ENCODE measurements around the gene TMA7B. TPM values are rescaled to one million over a fixed set of nuclear protein-coding genes. Genes with fewer than 3 reads are reported as not detected.

Gene TMA7B
- total RNA-seq, 2 donors from 2014 or later, result 7.2 to 22.5 TPM

DNA sequence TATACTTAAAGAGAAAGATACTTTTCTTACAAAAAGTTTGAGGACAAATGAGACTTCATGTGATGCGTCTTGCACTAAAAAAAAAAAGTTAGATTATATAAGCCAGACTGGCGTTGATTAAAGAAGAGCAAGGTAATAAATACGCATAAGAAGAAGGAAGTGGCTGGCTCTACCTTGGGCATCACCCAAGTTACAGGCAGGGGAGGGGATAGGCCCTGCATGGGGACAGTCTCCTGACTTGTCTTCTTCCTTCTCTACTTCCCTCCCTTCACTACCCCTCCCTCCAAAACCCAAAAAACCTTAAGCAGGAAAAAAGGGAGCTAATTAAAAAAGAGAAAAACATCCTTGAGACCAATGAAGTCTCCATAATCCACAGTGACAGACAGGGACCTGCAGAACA lies 22.3 kb upstream of the TMA7B start:
- H3K4me1 Mint-ChIP-seq, result peaks cover 85% of the 10 kb centered on the region
- peaks cover 11% of the 10 kb centered on the region for H3K36me3 Mint-ChIP-seq (ENCODE audit: low read depth)
- H3K27ac Mint-ChIP-seq, result no peak overlapping the region
- no peaks in the 10 kb centered on the region for H3K27me3 Mint-ChIP-seq
- ATAC-seq (peak; percentile 72), DNase-seq (peak in 1 of 3 donors; percentile 25)
- H3K9me3 ChIP-seq (ENCODE audit: control insufficient read depth, low read length, poor library complexity, severe bottlenecking), result no peaks in the 10 kb centered on the region
- peak overlapping the region; percentile 75 for H3K4me3 Mint-ChIP-seq

DNA sequence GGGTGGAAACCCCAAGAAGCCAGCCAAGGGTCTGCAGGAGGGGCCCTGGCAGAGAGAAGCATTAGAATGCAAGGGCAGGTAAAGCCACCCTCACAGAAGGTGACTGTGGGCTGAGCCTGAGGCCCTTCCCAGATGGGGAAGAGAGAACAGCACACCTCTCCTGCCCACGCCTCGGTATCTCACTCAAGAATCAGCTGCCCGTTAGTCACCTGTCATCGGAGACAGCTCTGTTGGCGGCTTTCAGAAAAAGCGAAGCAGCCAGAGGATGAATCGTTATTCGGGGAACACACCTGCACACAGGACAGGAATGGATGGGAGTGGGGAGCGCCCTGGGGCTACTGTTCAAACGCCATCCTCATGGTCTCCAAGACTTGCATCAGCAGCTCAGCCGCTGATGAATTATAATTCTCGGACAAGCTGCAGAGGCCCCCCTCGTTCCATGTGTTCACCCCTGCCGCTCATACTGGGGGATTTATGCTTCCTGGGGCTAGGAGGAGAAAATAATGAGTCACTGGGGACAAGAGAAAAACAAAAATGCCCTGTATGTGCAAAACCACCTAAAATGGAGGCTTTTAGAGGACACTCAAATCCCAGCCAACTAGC lies 21.6 kb upstream of the TMA7B start:
- Mint-ChIP-seq H3K27me3 (no peaks in the 10 kb centered on the region), H3K27ac (no peak overlapping the region), H3K4me3 (peak overlapping the region; percentile 75), H3K4me1 (peaks cover 84% of the 10 kb centered on the region), H3K36me3 (ENCODE audit: low read depth) (peaks cover 8% of the 10 kb centered on the region)
- ATAC-seq (peak; percentile 12), DNase-seq (peak in 1 of 3 donors; percentile 23)
- no peaks in the 10 kb centered on the region for H3K9me3 ChIP-seq (ENCODE audit: control insufficient read depth, low read length, poor library complexity, severe bottlenecking)

DNA sequence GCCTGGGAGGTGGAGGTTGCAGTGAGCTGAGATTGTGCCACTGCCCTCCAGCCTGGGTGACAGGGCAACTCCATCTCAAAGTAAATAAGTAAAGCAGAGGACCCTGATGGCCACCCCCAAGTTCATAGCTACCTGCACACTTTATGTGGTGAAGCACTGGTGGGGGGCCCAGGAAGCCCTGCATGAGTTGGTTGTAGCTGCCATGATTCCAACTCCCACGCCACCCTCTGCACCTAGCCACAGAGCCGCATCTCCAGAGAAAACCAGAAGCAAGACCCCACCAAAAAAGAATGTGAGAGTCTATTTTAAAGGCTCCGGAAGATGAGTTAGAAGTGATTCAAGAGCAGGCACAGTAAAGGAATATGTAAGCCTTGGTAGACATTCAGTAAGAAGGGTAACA lies 20.4 kb upstream of the TMA7B start:
- DNase-seq (no peak), ATAC-seq (no peak)
- H3K27me3 Mint-ChIP-seq, result no peaks in the 10 kb centered on the region
- no peak overlapping the region for H3K27ac Mint-ChIP-seq
- peaks cover 8% of the 10 kb centered on the region for H3K36me3 Mint-ChIP-seq (ENCODE audit: low read depth)
- H3K9me3 ChIP-seq (ENCODE audit: control insufficient read depth, low read length, poor library complexity, severe bottlenecking), result no peaks in the 10 kb centered on the region
- peaks cover 85% of the 10 kb centered on the region for H3K4me1 Mint-ChIP-seq
- H3K4me3 Mint-ChIP-seq, result no peak overlapping the region

DNA sequence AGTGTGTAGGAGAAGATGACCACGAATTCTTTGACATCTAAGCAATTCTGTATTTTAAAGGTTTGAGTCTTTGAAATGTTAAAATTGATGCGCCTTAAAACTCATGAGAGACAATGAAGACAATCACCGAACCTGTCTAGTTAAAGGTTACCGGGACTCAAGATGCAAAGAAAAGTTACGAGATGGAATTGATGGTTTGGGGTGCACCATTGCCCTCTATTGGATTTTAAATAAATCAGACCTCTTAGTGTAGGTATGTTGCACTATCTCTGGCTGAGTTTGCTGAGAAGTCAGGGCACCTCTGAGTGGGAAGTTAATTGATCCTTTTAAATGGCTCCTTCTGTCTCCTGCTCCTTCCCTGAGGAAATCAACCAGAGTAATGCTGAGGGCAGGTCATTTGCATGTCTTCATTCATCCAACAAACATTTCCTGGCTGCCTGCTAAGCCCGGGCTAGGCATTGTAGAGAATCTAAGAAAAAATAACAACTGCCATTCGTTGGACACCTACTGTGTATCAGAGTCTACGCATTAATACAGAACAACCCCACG lies 19.4 kb upstream of the TMA7B start:
- Mint-ChIP-seq H3K27me3 (no peaks in the 10 kb centered on the region), H3K4me1 (peaks cover 82% of the 10 kb centered on the region), H3K4me3 (peak overlapping the region; percentile 52), H3K36me3 (ENCODE audit: low read depth) (peaks cover 3% of the 10 kb centered on the region), H3K27ac (no peak overlapping the region)
- ATAC-seq, result peak; percentile 72
- DNase-seq, result no peak
- no peaks in the 10 kb centered on the region for H3K9me3 ChIP-seq (ENCODE audit: control insufficient read depth, low read length, poor library complexity, severe bottlenecking)

DNA sequence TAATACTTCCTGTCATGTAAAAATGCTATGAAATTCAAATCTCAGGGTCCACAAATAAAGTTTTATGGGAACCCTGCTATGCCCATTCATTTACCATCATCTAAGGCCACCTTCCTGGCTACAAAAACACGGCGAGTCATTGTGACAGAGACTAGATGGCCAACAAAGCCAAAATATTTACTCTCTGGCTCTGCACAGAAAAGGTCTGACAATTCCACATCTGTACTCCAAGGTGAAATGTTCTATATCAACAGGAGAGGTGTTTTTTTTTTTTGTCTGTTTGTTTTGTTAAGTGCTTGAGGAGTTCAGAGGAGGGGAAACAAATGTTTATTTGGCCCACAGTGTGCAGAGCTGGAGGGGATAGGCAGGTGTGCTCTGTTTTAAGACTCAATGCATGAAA lies 18.6 kb upstream of the TMA7B start:
- DNase-seq (no peak), ATAC-seq (no peak)
- Mint-ChIP-seq H3K4me3 (no peak overlapping the region), H3K4me1 (peaks cover 75% of the 10 kb centered on the region), H3K27ac (no peak overlapping the region), H3K27me3 (no peaks in the 10 kb centered on the region), H3K36me3 (ENCODE audit: low read depth) (no peaks in the 10 kb centered on the region)
- H3K9me3 ChIP-seq (ENCODE audit: control insufficient read depth, low read length, poor library complexity, severe bottlenecking), result no peaks in the 10 kb centered on the region

DNA sequence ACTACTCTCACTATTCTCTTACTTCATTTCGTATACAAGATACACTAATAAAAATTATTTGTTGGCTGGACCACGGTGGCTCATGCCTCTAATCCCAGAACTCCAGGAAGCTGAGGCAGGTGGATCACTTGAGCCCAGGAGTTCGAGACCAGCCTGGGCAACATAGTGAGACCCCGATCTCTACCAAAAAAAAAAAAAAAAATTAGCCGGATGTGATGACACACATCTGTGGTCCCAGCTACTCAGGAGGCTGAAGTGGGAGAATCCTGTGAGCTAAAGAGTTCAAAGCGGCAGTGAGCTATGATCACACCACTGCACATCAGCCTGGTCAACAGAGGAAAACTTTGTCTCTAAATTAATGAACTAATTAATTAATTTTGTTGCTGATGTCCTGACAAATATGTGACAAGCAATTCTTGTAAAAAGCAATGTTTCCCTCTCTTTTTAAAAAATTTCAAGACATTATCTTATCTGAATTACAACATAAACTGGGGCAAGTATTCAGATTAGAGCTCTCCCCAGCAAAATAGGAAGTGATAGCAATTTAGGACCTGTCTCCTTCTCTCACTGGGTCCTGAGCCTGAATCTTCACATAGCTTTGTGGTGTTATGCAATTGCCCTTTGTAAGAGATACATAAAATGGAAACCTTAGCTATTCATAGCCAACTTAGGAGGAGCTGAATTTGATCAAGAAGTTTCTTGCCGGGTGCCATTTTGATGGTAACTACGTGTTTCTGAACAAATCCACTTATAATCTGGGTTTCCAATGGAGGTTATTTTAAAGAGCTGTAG lies 17.6 kb upstream of the TMA7B start:
- peak overlapping the region; percentile 65 for H3K4me3 Mint-ChIP-seq
- ATAC-seq, result peak; percentile 18

DNA sequence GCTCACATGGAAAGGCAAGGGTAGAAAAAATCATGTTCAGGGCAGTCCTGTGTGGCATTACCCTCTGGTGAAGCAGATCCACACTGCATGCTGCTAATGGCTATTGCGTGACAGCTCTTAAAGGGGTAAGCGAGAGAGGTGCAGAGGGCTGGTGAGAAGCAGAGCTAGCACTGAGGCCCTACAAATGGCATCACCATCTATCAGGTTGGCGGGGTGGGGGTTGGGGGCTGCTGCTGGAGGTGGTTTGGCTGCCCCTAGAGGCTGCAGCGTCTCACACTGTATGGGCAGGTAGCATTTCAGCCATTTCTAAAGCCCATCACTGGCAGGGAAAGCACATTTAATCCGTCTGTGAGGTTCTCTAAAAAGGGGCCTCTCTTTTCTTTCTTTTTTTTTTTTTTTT lies 16.9 kb upstream of the TMA7B start:
- no peak for DNase-seq
- peaks cover 62% of the 10 kb centered on the region for H3K4me1 Mint-ChIP-seq
- no peaks in the 10 kb centered on the region for H3K9me3 ChIP-seq (ENCODE audit: control insufficient read depth, low read length, poor library complexity, severe bottlenecking)
- H3K36me3 Mint-ChIP-seq (ENCODE audit: low read depth), result no peaks in the 10 kb centered on the region
- no peak for ATAC-seq
- no peaks in the 10 kb centered on the region for H3K27me3 Mint-ChIP-seq
- no peak overlapping the region for H3K27ac Mint-ChIP-seq
- peak overlapping the region; percentile 65 for H3K4me3 Mint-ChIP-seq

More for the DNA sequence above, 17.6 kb upstream of the TMA7B start:
- no peak overlapping the region for H3K27ac Mint-ChIP-seq
- H3K27me3 Mint-ChIP-seq, result no peaks in the 10 kb centered on the region
- H3K36me3 Mint-ChIP-seq (ENCODE audit: low read depth), result no peaks in the 10 kb centered on the region
- H3K4me1 Mint-ChIP-seq, result peaks cover 69% of the 10 kb centered on the region
- H3K9me3 ChIP-seq (ENCODE audit: control insufficient read depth, low read length, poor library complexity, severe bottlenecking), result no peaks in the 10 kb centered on the region
- no peak for DNase-seq

DNA sequence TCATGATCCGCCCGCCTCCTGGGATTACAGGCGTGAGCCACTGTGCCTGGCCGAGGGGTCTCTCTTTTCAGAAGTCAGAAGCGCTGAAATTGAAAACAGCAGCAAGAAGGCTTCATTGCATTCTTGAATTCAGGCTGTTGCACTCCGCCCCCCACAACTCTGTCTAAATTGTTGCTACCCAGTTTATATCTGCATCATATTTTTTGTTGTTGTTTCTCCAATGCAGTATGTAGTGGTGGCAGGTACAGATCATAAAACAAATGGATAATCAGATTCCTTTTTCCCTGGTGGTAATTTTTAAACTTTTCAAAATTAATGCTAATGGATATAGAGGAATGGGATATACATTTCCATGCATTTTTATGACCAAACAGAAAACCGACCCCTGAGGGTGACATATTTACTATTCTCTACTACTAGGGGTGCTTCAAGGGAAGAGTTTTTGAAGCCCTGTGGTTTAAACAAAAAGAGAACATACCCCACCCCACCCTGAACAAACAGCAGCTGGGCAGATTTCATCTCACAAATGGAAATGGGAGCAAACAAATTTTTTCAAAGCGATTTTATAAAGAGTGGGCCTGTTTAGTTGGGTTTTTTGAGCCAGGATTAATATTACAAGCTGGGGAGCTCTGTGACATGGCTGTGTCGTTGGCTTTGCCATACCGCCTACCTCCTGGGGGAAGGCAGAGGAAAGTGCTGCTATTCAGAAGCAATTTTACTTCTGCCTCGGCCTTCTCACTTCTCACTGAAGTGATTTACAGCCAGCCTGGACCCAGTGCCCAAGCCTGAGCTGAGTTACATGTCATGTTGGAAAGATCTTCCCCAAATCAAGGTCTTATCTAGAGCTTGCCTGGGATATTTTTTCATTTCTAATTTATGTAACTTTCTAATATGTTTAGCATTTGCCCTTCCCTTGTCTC lies 16.0 kb upstream of the TMA7B start:
- ATAC-seq, result no peak
- Mint-ChIP-seq H3K36me3 (ENCODE audit: low read depth) (peaks cover 8% of the 10 kb centered on the region), H3K4me3 (peak overlapping the region; percentile 55)

DNA sequence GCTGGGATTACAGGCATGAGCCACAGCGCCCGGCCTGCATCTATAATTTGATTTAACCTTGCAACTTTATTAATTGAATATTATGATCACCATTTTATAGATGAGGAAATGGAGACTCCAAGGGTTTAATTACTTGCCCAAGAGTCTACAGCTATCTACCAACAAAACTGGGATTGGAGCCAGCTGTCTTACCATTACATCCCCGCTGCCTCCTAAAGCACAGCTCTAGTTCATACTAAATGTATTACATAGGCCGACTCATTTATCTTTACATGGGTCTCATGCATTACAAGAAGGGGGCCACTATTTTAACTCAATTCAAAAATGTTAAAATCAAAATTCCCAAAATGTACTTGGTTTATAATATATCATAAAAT lies 14.1 kb upstream of the TMA7B start:
- no peaks in the 10 kb centered on the region for H3K27me3 Mint-ChIP-seq
- peaks cover 11% of the 10 kb centered on the region for H3K36me3 Mint-ChIP-seq (ENCODE audit: low read depth)
- no peak overlapping the region for H3K4me3 Mint-ChIP-seq
- no peak for DNase-seq
- H3K27ac Mint-ChIP-seq, result no peak overlapping the region
- peaks cover 67% of the 10 kb centered on the region for H3K4me1 Mint-ChIP-seq
- H3K9me3 ChIP-seq (ENCODE audit: control insufficient read depth, low read length, poor library complexity, severe bottlenecking), result no peaks in the 10 kb centered on the region
- ATAC-seq, result no peak

More for the DNA sequence above, 16.0 kb upstream of the TMA7B start:
- peaks cover 62% of the 10 kb centered on the region for H3K4me1 Mint-ChIP-seq
- no peak overlapping the region for H3K27ac Mint-ChIP-seq
- no peaks in the 10 kb centered on the region for H3K9me3 ChIP-seq (ENCODE audit: control insufficient read depth, low read length, poor library complexity, severe bottlenecking)
- DNase-seq, result no peak
- H3K27me3 Mint-ChIP-seq, result no peaks in the 10 kb centered on the region

DNA sequence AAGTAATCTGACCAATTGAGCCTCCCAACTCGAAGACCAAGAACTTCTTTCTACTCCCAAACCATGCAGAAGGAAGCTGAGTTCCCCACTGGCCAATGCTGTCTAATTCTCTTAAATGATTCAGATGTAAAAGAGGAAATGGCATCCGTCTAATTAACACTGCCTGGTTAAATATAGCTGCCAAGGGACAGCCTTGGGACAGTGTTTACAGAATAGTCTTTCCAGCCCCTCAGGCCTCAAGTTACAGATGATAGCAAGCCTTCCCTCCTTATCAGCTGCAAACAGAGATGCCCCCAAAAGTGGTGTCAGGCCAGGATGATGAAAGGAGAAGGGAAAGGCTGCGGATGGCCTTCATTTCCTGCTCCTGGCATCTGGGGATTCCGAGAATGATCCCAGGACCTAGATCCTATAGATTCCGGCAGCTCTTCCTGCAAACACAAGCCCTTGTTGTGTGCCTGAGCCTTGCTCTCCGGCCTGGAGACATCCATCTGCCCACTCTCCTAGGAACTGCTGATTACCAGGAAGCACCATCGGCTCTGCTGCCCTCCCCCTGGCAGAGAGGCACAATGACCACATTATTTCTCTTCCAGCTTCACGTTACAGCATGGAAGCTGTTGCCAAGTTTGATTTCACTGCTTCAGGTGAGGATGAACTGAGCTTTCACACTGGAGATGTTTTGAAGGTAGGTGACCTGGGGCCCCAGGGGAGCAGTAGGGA lies 13.5 kb upstream of the TMA7B start:
- Mint-ChIP-seq H3K4me3 (peak overlapping the region; percentile 76), H3K27me3 (no peaks in the 10 kb centered on the region), H3K4me1 (peaks cover 69% of the 10 kb centered on the region), H3K36me3 (ENCODE audit: low read depth) (peaks cover 14% of the 10 kb centered on the region), H3K27ac (no peak overlapping the region)
- ATAC-seq (no peak), DNase-seq (no peak)
- H3K9me3 ChIP-seq (ENCODE audit: control insufficient read depth, low read length, poor library complexity, severe bottlenecking), result no peaks in the 10 kb centered on the region

DNA sequence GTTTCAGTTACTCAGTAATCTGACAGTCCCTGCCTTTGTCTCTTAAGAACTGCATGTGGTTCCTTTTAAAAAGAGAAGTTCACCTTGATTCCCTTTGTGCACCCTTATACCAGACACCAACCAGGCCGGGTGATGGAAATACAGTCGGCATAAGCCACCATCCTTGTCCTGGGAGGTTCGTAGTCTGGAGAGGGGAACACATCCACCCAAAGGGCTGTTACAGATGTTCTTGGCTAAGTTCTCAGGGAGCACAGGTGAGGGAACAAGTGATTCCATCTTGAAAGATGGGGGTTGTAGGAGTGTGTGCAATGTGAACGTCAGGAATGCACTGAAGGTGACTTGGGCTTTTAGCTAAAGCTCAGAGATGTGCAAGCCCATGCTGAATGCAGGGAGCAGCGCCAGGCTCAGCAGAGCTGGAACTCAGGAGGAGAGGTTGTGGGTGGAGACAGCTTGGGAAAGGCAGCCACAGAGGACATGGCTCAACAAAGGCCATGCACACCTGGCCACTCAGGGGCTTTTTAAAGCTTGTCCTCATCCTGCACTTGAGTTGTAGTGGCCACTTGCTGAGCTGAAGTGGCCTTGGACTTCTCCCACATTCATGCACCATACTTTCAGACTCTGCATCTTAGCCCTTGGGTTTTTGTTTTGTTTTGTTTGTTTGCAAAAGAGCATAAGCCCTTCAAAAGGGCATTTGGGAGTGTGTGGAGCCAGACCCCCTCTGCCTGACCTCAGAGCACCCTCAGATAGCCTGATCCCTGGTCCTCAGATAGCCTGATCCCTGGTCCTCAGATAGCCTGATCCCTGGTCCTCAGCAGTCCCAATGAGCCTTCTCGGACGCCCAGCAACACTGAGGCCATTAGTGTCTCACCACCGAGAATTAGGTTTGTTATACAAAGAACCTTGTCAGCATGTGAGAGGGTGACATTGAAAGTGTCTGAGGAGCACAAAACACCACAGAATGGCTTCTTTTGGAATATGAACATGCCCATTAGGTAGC lies 12.7 kb upstream of the TMA7B start:
- Mint-ChIP-seq H3K36me3 (ENCODE audit: low read depth) (peaks cover 14% of the 10 kb centered on the region), H3K27me3 (no peaks in the 10 kb centered on the region), H3K4me1 (peaks cover 68% of the 10 kb centered on the region), H3K27ac (no peak overlapping the region), H3K4me3 (peak overlapping the region; percentile 76)
- no peaks in the 10 kb centered on the region for H3K9me3 ChIP-seq (ENCODE audit: control insufficient read depth, low read length, poor library complexity, severe bottlenecking)
- DNase-seq (no peak), ATAC-seq (no peak)
